HG02763 (cell line): ENCODE data around the gene NXN.
"Not testable (repeated sequence)": the region's sequence is repeated elsewhere in the genome, so short reads cannot be mapped to it uniquely, and the experiment has no call there.

ENCODE experiments used
- ATAC-seq: cut with Tn5 transposase; IDR thresholded peaks from one replicate; pipeline ENCODE4 v1.9.1; 2021; ENCODE audit warnings: mild to moderate bottlenecking, moderate library complexity; ENCODE audit not compliant: unreplicated experiment

The NXN gene

GRCh38 chr17:804541-805435 is 174.8 kb downstream of the NXN start:
- no peak for ATAC-seq

- ATAC-seq = no peak
Measured at GRCh38 chr17:802901-803881, 176.4 kb downstream of the NXN start.

GRCh38 chr17:802481-802880 is 177.1 kb downstream of the NXN start:
- ATAC-seq = no peak

GRCh38 chr17:801660-802059 is 177.9 kb downstream of the NXN start:
- no peak for ATAC-seq

GRCh38 chr17:800446-801242 is 178.9 kb downstream of the NXN start:
- ATAC-seq = no peak

GRCh38 chr17:799261-799660 is 180.3 kb downstream of the NXN start:
- no peak for ATAC-seq

- no peak for ATAC-seq
Measured at GRCh38 chr17:798246-798645, 181.3 kb downstream of the NXN start.

GRCh38 chr17:797236-797840 is 182.2 kb downstream of the NXN start:
- no peak for ATAC-seq

- ATAC-seq = no peak
Measured at GRCh38 chr17:796609-797008, 183.0 kb downstream of the NXN start.

GRCh38 chr17:795721-796120 is 183.9 kb downstream of the NXN start:
- no peak for ATAC-seq

- ATAC-seq = no peak
Measured at GRCh38 chr17:795276-795675, 184.3 kb downstream of the NXN start.

- ATAC-seq = no peak
Measured at GRCh38 chr17:794876-795275, 184.7 kb downstream of the NXN start.

- ATAC-seq = no peak
Measured at GRCh38 chr17:792277-792676, 187.3 kb downstream of the NXN start.

- no peak for ATAC-seq
Measured at GRCh38 chr17:791829-792228, 187.7 kb downstream of the NXN start.

- ATAC-seq = not testable (repeated sequence)
Measured at GRCh38 chr17:790874-791247, 188.7 kb downstream of the NXN start.

GRCh38 chr17:789931-790873 is 189.4 kb downstream of the NXN start:
- not testable (repeated sequence) for ATAC-seq

GRCh38 chr17:789160-789840 is 190.3 kb downstream of the NXN start:
- ATAC-seq = no peak

GRCh38 chr17:788551-788950 is 191.0 kb downstream of the NXN start:
- no peak for ATAC-seq
